GM23338 (cell line): ENCODE measurements around the gene UBE3C. TPM values are rescaled to one million over a fixed set of nuclear protein-coding genes. Genes with fewer than 3 reads are reported as not detected.

Experiments used
- ATAC-seq: fragments of 200-7000 bp; cut with Tn5 transposase; 3 replicates; pipeline ENCODE4 v1.9.1; 2020
- DNase-seq: peaks from one replicate; pipeline ENCODE4 v3.0.0-alpha.2; 2015; ENCODE audit warnings: low spot score
- H2AFZ ChIP-seq: fragments of 200-600 bp; sonication (generic); 2 replicates; pipeline ENCODE4 v1.8.0; 2016; ENCODE audit warnings: antibody characterized with exemption, mild to moderate bottlenecking, moderate library complexity
- H3F3A ChIP-seq: fragments of 200-600 bp; sonication (generic); replicated peaks from 2 replicates; pipeline ENCODE4 v1.8.0; 2017; ENCODE audit warnings: antibody characterized with exemption, mixed run types, low read depth
- H3K27ac ChIP-seq: fragments of 200-600 bp; sonication (generic); 2 replicates; pipeline ENCODE4 v1.6.1; 2016; ENCODE audit warnings: low read depth
- H3K27me3 ChIP-seq: fragments of 200-600 bp; sonication (generic); 2 replicates; pipeline ENCODE4 v1.8.0; 2016; ENCODE audit warnings: mild to moderate bottlenecking, mixed run types, moderate library complexity; ENCODE audit not compliant: insufficient read depth
- H3K36me3 ChIP-seq: fragments of 200-600 bp; sonication (generic); 2 replicates; pipeline ENCODE4 v1.8.0; 2016; ENCODE audit warnings: mild to moderate bottlenecking; ENCODE audit not compliant: insufficient read depth
- H3K4me1 ChIP-seq: fragments of 200-600 bp; sonication (generic); 2 replicates; pipeline ENCODE4 v1.8.0; 2016; ENCODE audit warnings: mild to moderate bottlenecking, moderate library complexity; ENCODE audit not compliant: insufficient read depth
- H3K4me2 ChIP-seq: fragments of 200-600 bp; sonication (generic); 2 replicates; pipeline ENCODE4 v1.7.1; 2017; ENCODE audit warnings: mixed run types
- H3K4me3 ChIP-seq: fragments of 200-600 bp; sonication (generic); 2 replicates; pipeline ENCODE4 v1.6.1; 2016; ENCODE audit warnings: mixed run types
- H3K79me2 ChIP-seq: fragments of 200-600 bp; sonication (generic); replicated peaks from 2 replicates; pipeline ENCODE4 v1.8.0; 2017; ENCODE audit warnings: mild to moderate bottlenecking; ENCODE audit not compliant: insufficient read depth
- H3K9me2 ChIP-seq: fragments of 200-600 bp; sonication (generic); 2 replicates; pipeline ENCODE4 v1.8.0; 2017; ENCODE audit not compliant: insufficient read depth
- H4K20me1 ChIP-seq: fragments of 200-600 bp; sonication (generic); replicated peaks from 2 replicates; pipeline ENCODE4 v1.8.0; 2017; ENCODE audit warnings: mild to moderate bottlenecking; ENCODE audit not compliant: insufficient read depth
- H3K27ac Mint-ChIP-seq: 2 replicates; pipeline ENCODE4 v1.8.0; 2020; ENCODE audit warnings: inconsistent platforms, mild to moderate bottlenecking, moderate library complexity, mixed read lengths
- H3K27me3 Mint-ChIP-seq: 3 replicates; pipeline ENCODE4 v1.8.0; 2022; ENCODE audit warnings: low read depth, mild to moderate bottlenecking, moderate library complexity, mixed read lengths, inconsistent platforms; ENCODE audit not compliant: insufficient read depth, poor library complexity
- H3K36me3 Mint-ChIP-seq: 3 replicates; pipeline ENCODE4 v1.8.0; 2021; ENCODE audit warnings: low read depth, mild to moderate bottlenecking, inconsistent platforms, moderate library complexity, mixed read lengths
- H3K4me1 Mint-ChIP-seq: 3 replicates; pipeline ENCODE4 v1.8.0; 2020; ENCODE audit warnings: mild to moderate bottlenecking, inconsistent platforms, mixed read lengths
- H3K4me3 Mint-ChIP-seq: 3 replicates; pipeline ENCODE4 v1.8.0; 2021; ENCODE audit warnings: moderate library complexity, mild to moderate bottlenecking, inconsistent platforms, mixed read lengths
- H3K9me3 Mint-ChIP-seq: 3 replicates; pipeline ENCODE4 v1.8.0; 2020; ENCODE audit warnings: moderate library complexity, mild to moderate bottlenecking, inconsistent platforms, mixed read lengths
- CREB1 ChIP-seq: fragments of 250-450 bp; sonication (Bioruptor Pico); IDR thresholded peaks from 2 replicates; pipeline ENCODE4 v1.5.0; 2020; ENCODE audit warnings: low read depth, mild to moderate bottlenecking, moderate library complexity
- CTCF ChIP-seq, 2 experiments: fragments of 200-600 bp in 1 of 2; sonication (generic) in 1 of 2; conservative IDR thresholded peaks; 2 replicates each; pipeline versions ENCODE4 v1.5.1 to v1.6.1; 2016 to 2017; ENCODE audit warnings: antibody characterized with exemption in 2 of 2, low read depth in 2 of 2, mild to moderate bottlenecking in 2 of 2, moderate library complexity in 1 of 2
- ETS1 ChIP-seq: IDR thresholded peaks from 2 replicates; pipeline ENCODE4 v1.6.1; 2016; ENCODE audit warnings: antibody characterized with exemption
- EZH2 ChIP-seq: fragments of 200-600 bp; sonication (generic); IDR thresholded peaks from one replicate; pipeline ENCODE4 v1.8.0; 2017; ENCODE audit warnings: antibody characterized with exemption, mild to moderate bottlenecking, low read depth; ENCODE audit not compliant: unreplicated experiment
- EZH2phosphoT487 ChIP-seq: fragments of 200-600 bp; sonication (generic); IDR thresholded peaks from one replicate; pipeline ENCODE4 v1.8.1; 2018; ENCODE audit warnings: antibody characterized with exemption; ENCODE audit not compliant: unreplicated experiment
- JUNB ChIP-seq: IDR thresholded peaks from one replicate; pipeline ENCODE4 v1.6.1; 2016; ENCODE audit warnings: antibody characterized with exemption; ENCODE audit not compliant: unreplicated experiment
- NANOG ChIP-seq: IDR thresholded peaks from 2 replicates; pipeline ENCODE4 v1.6.1; 2016; ENCODE audit warnings: antibody characterized with exemption, borderline replicate concordance
- POLR2AphosphoS5 ChIP-seq: IDR thresholded peaks from 2 replicates; pipeline ENCODE4 v1.6.1; 2016; ENCODE audit warnings: antibody characterized with exemption, low read depth
- REST ChIP-seq: IDR thresholded peaks from one replicate; pipeline ENCODE4 v1.6.1; 2018; ENCODE audit warnings: antibody characterized with exemption; ENCODE audit not compliant: unreplicated experiment
- STAT1 ChIP-seq: IDR thresholded peaks from one replicate; pipeline ENCODE4 v1.6.1; 2016; ENCODE audit warnings: antibody characterized with exemption; ENCODE audit not compliant: unreplicated experiment
- ZNF114 ChIP-seq: fragments of 250-450 bp; sonication (Bioruptor Pico); IDR thresholded peaks from 2 replicates; pipeline ENCODE4 v1.5.0; 2020; ENCODE audit warnings: mild to moderate bottlenecking, moderate library complexity
- ZNF331 ChIP-seq: fragments of 250-450 bp; sonication (Bioruptor Pico); IDR thresholded peaks from 2 replicates; pipeline ENCODE4 v1.5.0; 2020; ENCODE audit warnings: low read depth, mild to moderate bottlenecking, moderate library complexity
- ZNF462 ChIP-seq: fragments of 250-450 bp; sonication (Bioruptor Pico); IDR thresholded peaks from 2 replicates; pipeline ENCODE4 v1.5.0; 2020; ENCODE audit warnings: mild to moderate bottlenecking, moderate library complexity
- polyA plus RNA-seq: library from polyadenylated mRNA; unstranded; fragments of >200 nt; fragmentation: Nextera tagmentation; extraction: Ambion mirVana; gene quantifications from 2 replicates; pipeline ENCODE4 v1.2.1, GENCODE V29; 2016
- total RNA-seq: library from RNA; depleted of rRNA; stranded (reverse); fragments of >200 nt; shearing (Covaris generic); gene quantifications from 2 replicates; pipeline ENCODE4 v1.2.3, GENCODE V29; 2014

Gene UBE3C
- total and polyA plus RNA-seq, 2 experiments from 2014 or later = 16.8 to 76.9 TPM

GRCh38 chr7:157188091-157188665, 49.5 kb downstream of the UBE3C start:
- H3K4me1 ChIP-seq = peaks cover 5% of the 10 kb centered on the region; the same call in 1 of the 2 replicates

More at GRCh38 chr7:157188091-157188665, 49.5 kb downstream of the UBE3C start:
- H3K27me3 ChIP-seq = no peaks in the 10 kb centered on the region
- no peak overlapping the region for H3K4me2 ChIP-seq
- no peak overlapping the region; the same call in 1 of the 2 replicates for H3K27ac Mint-ChIP-seq
- H2AFZ ChIP-seq = no peak overlapping the region
- H3K4me3 Mint-ChIP-seq = no peak overlapping the region
- H3K27ac ChIP-seq = no peak overlapping the region; the same call in 1 of the 2 replicates
- H3K79me2 ChIP-seq = peaks cover 7% of the 10 kb centered on the region; the same call in 1 of the 2 replicates
- peaks cover 2% of the 10 kb centered on the region for H3K27me3 Mint-ChIP-seq
- ATAC-seq = no peak
- no peaks in the 10 kb centered on the region; the same call in 1 of the 2 replicates for H4K20me1 ChIP-seq
- H3F3A ChIP-seq = no peaks in the 10 kb centered on the region
- no peaks in the 10 kb centered on the region for H3K9me2 ChIP-seq
- no peaks in the 10 kb centered on the region for H3K9me3 Mint-ChIP-seq
- H3K4me3 ChIP-seq = no peak overlapping the region
- H3K36me3 ChIP-seq = peaks cover 40% of the 10 kb centered on the region
- DNase-seq = no peak
- TF ChIP-seq POLR2AphosphoS5 (no peak), STAT1 (no peak), CTCF (conservative IDR thresholded peaks at IDR 0.05; ENCODE audit: low read depth in 2 of 2) (no peak), ZNF462 (no peak), ETS1 (no peak), ZNF331 (CRISPR knock-in tag) (no peak), JUNB (no peak), EZH2 (no peak), EZH2phosphoT487 (no peak), NANOG (no peak), ZNF114 (CRISPR knock-in tag) (no peak), CREB1 (CRISPR knock-in tag) (no peak), REST (no peak)
- peaks cover 81% of the 10 kb centered on the region for H3K36me3 Mint-ChIP-seq
- peaks cover 20% of the 10 kb centered on the region for H3K4me1 Mint-ChIP-seq
